Vagina (tissue), 2 donors: ENCODE measurements around the gene HGD.

Source experiments
- CTCF ChIP-seq, 3 experiments: fragments of 450-650 bp in 2 of 3; fragments of 200-600 bp in 1 of 3; sonication (generic) in 1 of 3; IDR thresholded peaks; one replicate each; pipeline ENCODE4 v1.5.1; 2017 to 2019; ENCODE audit warnings: antibody characterized with exemption in 3 of 3, mild to moderate bottlenecking in 2 of 3, moderate library complexity in 2 of 3
- POLR2A ChIP-seq, 2 donors: fragments of 450-650 bp; IDR thresholded peaks; one replicate each; pipeline ENCODE4 v1.6.1; 2017; ENCODE audit warnings: antibody characterized with exemption in 2 of 2, mild to moderate bottlenecking in 2 of 2, moderate library complexity in 2 of 2
- POLR2AphosphoS5 ChIP-seq, 2 donors: sonication (generic); formaldehyde crosslinking; IDR thresholded peaks; one replicate each; pipeline ENCODE4 v1.9.0; 2017; ENCODE audit warnings: antibody characterized with exemption in 2 of 2, mild to moderate bottlenecking in 2 of 2, low read depth in 1 of 2; ENCODE audit not compliant: insufficient read depth in 1 of 2

GRCh38 chr3:120659834-120660233, 22.2 kb downstream of the HGD start:
- no peak for TF ChIP-seq CTCF (IDR thresholded peaks at IDR 0.05)
- TF ChIP-seq POLR2AphosphoS5 (IDR thresholded peaks at IDR 0.05; ENCODE audit: insufficient read depth in 1 of 2, low read depth in 1 of 2), result no peak
- TF ChIP-seq POLR2A (IDR thresholded peaks at IDR 0.05), result no peak
